ENCODE results near the gene TBCK.

DNA sequence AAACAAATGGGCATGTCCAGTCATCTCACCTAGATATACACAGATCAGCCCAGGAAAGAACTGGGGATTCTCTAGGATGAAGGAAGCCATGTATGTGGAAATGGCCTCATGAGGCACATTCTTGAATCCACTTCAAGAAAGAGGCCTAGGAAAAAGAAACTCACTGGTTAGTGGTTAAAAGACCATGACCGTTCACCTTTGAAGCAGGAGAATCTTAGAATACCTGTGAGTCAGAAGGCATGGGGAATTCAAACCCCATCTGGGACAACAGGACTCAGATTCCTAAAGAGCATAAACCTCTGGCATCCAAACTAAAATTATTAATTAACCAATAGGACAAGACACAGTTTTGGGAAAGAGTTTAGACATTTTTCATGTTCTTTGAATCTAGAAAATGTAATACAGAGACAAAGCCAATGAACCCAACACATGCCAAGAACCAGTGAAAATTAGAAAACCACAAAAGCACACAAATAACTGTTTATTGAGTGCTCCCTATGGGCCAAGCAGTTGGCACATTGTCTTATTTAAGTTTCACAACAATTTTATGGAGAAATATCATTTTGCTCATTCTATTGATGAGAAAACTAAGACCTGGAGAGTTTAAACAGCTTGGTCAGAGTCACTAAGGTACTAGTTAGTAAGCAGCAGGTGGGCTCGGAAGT, 323.2 kb downstream of the TBCK start:
- TF ChIP-seq, protein P1, sequence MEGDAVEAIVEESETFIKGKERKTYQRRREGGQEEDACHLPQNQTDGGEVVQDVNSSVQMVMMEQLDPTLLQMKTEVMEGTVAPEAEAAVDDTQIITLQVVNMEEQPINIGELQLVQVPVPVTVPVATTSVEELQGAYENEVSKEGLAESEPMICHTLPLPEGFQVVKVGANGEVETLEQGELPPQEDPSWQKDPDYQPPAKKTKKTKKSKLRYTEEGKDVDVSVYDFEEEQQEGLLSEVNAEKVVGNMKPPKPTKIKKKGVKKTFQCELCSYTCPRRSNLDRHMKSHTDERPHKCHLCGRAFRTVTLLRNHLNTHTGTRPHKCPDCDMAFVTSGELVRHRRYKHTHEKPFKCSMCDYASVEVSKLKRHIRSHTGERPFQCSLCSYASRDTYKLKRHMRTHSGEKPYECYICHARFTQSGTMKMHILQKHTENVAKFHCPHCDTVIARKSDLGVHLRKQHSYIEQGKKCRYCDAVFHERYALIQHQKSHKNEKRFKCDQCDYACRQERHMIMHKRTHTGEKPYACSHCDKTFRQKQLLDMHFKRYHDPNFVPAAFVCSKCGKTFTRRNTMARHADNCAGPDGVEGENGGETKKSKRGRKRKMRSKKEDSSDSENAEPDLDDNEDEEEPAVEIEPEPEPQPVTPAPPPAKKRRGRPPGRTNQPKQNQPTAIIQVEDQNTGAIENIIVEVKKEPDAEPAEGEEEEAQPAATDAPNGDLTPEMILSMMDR (IDR thresholded peaks at IDR 0.05) = no peak
- TF ChIP-seq POLR2A (IDR thresholded peaks at IDR 0.05) = no peak

Measured in uterus (tissue), 2 donors.